ENCODE results near the gene CST8.

Gene CST8

DNA sequence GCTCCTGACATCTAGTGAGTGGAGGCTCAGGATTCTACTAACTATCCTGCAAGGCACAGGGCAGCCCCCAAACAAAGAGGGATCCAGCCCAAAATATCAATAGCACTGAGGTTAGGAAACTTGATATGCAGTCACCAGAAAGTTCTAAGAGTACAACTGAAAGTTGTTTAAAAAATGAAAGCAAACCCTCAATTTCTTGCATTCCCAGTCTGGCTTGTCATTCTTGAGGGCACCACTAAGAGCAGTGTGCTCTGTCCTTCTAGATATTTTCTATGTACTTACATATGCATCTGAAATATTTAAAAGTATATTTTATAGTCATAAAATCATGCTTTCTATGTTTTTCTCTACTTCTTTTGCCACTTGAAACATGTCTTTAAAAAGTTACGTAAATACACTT is 35.9 kb downstream of the CST8 start:
- DNase-seq: no peak

DNA sequence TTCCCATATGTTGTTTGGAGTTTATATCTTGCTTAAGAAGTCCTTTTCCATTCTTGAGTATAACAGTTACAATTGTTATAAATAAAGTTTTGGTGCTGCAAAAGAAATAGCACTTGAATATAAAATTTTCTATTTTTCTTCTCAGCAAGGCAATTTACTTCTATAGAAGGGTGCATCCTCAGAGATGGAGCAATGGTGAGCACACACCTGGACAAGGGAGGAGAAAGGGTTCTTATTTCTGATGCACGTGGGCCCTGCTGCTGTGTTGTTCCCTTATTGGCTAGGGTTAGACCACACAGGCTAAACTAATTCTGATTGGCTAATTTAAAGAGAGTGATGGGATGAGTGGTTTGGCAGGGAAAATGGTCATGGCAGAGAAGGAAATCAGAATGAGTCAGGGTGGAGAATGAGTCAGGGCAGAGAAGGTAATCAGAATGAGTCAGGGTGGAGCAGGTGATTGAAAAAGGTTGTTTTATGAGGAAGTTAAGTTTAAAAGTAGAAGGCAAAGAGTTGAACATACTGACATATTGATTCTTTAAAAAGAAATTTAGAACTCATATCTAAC is 38.0 kb downstream of the CST8 start:
- DNase-seq: no peak

DNA sequence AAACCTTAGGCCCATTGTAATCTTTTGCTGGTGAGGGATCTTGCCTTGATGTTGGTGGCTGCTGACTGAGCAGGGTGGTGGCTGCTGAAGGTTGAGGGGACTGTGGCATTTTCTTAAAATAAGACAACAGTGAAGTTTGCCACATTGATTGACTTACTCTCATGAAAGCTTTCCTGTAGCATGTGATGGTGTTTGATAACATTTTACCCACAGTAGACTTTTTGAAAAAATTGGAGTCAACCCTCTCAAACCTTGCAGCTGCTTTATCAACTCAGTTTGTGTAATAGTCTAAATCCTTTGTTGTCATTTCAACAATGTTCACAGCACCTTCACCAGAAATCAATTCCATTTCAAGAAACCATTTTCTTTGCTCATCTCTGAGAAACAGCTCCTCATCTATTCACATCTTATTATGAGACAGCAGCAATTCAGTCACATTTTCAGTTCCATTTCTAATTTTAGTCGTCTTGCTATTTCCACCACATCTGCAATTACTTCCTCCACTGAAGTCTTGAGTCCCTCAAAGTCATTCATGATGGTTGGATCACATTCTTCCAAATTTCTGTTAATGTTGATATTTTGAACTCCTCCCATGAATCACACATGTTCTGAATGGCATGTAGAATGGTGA is 40.1 kb downstream of the CST8 start:
- DNase-seq: no peak

DNA sequence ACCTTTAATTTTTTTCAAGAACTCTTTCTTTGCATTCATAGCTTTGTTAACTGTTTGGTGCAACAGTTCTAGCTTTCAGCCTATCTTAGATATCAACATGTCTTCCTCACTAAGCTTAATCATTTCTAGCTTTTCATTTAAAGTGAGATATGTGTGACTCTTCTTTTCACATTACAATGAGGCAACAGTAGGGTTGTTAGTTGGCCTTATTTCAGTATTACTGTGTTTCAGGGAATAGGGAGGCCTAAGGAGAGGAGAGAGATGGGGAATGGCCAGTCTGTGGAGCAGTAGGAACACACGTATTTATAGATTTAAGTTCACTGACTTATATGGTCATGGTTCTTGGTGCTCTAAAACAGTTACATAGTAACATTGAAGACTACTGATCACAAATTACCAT is 41.6 kb downstream of the CST8 start:
- DNase-seq: no peak

DNA sequence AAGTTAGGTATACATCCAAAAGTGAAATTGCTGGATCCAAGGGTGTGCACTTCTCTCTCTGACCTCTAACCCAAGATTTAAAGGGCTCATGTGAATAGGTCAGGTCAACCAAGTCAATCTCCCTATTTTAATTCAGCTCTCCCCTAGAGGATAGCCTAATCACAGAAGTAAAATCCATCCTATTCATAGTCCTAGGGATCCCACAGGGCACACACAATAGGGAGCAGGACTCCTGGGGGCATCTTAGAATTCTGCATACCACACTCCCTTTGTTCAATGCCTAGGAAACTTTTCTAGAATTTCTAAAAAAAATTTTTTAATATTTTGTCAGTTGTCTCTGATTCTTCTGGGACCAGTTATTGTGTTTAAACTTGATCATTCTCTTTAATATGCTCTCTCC is 42.2 kb downstream of the CST8 start:
- no peak for DNase-seq

DNA sequence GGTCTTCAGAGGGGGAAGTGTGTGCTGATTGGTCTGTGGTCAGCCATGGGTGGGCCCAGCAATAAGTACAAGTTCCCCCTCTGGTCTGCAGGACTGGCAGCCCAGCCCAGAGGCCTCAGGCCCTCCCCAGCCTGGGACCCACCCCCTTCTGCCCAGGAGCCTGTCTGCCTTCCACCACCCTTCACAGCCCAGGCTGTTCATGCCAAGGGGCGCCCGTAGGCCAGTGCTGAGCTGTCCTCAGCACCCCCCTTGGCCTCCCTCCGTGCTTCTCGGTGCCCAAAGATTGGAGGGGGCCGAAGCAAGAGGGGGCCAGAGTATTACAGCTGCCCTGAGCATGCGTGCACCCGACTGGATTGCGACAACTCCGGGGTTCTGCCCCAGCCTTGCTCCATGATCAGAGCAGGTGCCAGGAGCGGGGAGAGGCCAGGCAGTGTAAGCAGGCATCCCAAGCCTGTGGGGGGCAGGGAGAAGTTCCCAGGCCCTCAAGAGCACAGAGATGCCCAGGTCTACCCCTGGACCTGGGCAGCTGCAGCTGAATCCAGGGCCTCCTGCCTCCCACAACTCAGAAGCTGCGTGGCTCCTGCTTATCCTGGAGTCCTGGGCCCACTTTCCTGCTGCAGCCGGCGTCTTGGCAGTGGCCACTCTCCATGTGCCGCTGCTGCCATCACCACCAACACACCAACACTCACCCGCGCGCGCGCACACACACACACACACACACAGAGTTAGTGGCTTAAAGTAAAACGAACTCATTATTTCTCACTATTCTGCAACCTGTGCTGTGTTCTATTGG is 44.1 kb downstream of the CST8 start:
- DNase-seq: no peak

DNA sequence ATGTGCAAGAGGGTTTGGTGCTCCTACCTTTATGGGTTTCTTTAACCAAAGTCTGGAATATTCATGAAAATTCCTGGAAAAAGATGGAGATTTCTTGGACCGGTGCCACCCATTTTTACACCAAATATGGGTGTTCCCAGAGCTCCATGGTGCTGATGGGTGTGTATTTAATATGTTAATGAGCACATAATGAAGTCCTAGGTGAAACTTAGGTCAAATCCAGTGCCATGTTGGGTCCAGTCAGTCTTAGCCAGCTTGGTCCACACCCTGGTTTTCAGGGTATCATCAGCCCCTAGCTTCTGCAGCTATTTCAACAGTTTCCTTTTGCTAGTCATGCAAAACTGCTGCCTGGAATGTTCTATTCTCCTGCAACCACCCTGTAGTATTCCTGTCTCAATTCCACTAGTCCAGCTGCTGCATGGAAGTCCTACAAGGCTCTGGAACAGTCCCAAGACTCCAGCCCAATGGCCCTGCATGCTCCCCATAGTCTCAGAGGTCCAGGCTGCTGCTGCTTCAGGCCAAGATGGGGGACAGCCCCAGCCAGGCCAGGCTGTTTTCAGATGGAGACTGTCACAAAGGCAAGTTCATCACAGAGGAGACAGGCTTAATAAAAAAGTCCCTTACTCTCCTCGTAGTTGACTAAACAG is 45.5 kb downstream of the CST8 start:
- no peak for DNase-seq

DNA sequence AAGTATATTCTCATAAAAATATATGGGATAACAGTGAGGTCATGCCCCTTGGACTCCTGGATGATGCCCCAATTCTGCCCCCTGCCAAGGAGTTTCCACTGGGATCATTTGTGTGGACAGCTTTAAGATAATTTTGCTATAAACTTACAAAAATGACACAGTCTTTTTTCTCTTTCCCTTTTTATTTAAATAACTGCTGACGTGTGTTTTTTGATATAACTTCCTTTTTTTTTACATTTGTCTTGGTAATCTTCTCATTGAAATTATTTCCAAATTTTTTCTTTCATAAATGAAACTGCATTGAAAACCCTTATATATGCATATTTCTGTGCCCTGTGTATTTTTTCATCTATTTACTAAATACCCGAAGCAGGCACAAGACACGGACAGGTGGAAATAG is 46.1 kb downstream of the CST8 start:
- DNase-seq: no peak

DNA sequence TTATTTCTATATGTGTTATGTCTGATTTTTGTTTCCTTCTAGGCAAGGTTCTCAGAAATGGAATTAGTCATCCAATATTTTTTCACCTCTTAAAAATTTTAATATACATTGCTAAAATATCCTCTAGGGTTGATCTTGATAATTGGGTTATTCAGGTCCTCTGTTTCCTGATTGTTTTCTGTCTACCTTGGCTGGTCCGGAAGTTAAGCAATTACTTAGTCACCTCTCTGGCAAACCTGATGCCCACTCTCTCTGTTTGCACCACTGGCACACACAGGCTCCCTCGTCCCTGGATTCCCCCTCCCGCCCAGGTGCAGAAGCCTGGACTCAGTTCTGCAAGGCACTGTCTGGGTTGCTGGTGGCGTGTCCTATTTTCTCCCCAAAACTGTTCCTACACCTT is 49.7 kb downstream of the CST8 start:
- DNase-seq: no peak

DNA sequence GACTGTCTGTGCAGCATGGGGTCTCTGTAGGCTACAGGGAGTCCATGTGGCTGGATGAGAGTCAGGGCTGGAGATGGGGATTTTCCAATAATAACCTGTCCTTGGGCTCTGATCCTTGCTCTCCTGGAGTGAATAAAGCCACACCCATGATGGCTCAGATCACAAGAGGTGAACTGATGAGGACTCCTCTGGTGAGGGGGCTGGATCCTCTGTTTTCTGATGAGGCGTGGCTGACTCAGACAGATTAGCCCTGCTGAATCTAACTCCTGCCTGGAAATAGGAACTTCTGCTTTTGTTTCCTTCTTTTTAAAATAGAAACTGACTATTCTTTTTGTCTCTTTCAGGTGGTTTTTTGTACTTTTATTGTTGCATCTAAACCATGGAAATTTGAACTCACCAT is 50.4 kb downstream of the CST8 start:
- no peak for DNase-seq

DNA sequence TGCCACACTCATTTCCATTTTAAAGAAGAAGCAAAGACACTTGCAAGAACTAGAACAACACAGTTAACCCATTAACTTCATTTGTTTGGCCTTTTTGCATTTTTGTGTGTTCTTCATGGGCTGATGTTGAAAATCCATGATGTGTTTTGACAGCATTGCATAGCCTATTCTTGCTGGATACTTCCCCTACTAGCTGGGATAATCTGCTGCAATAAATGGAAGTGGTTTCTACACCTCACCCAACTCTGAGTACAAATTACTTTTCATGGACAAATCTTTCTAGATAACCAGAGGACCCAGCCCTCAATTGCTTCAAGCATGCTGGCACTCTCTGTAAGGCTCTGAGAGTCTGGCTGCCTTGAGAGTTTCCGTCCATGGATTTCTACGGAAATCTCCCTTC is 50.9 kb downstream of the CST8 start:
- no peak for DNase-seq

DNA sequence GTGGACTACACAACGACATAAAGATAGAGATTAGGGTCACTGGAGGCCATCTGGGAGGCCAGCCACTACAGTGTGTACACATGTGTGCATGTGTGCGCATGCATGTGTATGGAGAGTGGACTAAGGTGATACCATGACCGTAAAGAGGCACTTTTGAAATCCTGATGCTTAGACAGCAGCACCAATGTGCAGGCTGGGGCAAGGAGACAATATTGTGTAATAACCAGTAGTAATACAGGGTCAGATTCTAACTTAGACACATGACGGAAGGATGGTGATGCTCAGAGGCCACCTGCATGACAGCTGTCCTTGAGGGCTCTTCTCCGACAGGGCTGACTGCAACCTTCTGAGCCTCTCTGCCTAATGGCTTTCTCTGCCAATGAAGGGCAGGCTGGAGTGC is 51.9 kb downstream of the CST8 start:
- DNase-seq: no peak

DNA sequence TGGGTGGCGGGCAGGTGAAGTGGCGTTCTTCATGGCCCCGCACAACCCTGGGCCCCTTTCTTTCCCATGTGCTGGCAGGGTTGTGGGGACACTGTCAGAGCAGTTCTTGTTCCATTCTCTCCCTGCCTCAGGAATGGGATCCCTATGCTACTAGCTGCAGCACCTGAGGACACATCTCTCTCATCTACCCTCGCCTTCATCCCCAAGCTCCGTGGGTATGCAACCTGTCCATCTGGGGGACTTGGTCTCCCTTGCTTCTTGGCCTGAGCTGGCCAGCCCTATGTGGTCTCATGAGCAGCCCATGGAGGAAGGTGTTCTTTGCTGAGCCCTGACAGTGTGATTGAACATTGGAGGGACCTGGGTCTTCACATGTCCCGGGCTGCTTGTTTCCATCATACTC is 53.2 kb downstream of the CST8 start:
- no peak for DNase-seq
